Neural cell (in vitro differentiated cells): Measurements from ENCODE around the gene KCNQ2. TPM values are rescaled to one million over a fixed set of nuclear protein-coding genes. Genes with fewer than 3 reads are reported as not detected.
A peak's percentile ranks its signal among the peaks of the same experiment; 100 is the strongest.

ENCODE experiments used
- H2AFZ ChIP-seq: fragments of 200-600, 300-800 bp; sonication (generic), shearing (Covaris generic); 2 replicates; pipeline ENCODE4 v1.6.0; 2014; ENCODE audit warnings: low read depth, mild to moderate bottlenecking, antibody characterized with exemption, low read length, moderate library complexity
- H3F3A ChIP-seq: fragments of 200-600 bp; shearing (Covaris generic); 2 replicates; pipeline ENCODE4 v1.6.1; 2016; ENCODE audit warnings: mild to moderate bottlenecking, moderate library complexity, mixed read lengths, antibody characterized with exemption, low read length; ENCODE audit not compliant: insufficient read depth, poor library complexity, severe bottlenecking
- H3K27ac ChIP-seq: fragments of 200-600, 300-800 bp; sonication (generic), shearing (Covaris generic); 2 replicates; pipeline ENCODE4 v1.5.1; 2014; ENCODE audit warnings: mild to moderate bottlenecking, low read length, moderate library complexity
- H3K27me3 ChIP-seq: fragments of 300-800, 200-600 bp; sonication (generic), shearing (Covaris generic); 2 replicates; pipeline ENCODE4 v1.6.0; 2014; ENCODE audit warnings: mild to moderate bottlenecking, low read depth, low read length, moderate library complexity; ENCODE audit not compliant: insufficient read depth
- H3K36me3 ChIP-seq: fragments of 300-800, 200-600 bp; sonication (generic), shearing (Covaris generic); 2 replicates; pipeline ENCODE4 v1.5.1; 2014; ENCODE audit warnings: mild to moderate bottlenecking, antibody characterized with exemption, low read length, moderate library complexity; ENCODE audit not compliant: insufficient read depth
- H3K4me2 ChIP-seq: fragments of 300-800, 200-600 bp; sonication (generic), shearing (Covaris generic); 2 replicates; pipeline ENCODE4 v1.6.0; 2014; ENCODE audit warnings: mild to moderate bottlenecking, low read length
- H3K4me3 ChIP-seq: fragments of 300-800, 200-600 bp; sonication (generic), shearing (Covaris generic); 2 replicates; pipeline ENCODE4 v1.5.1; 2014; ENCODE audit warnings: mild to moderate bottlenecking, low read length, moderate library complexity
- H3K79me2 ChIP-seq: fragments of 200-600 bp; shearing (Covaris generic); replicated peaks from 2 replicates; pipeline ENCODE4 v1.6.0; 2014; ENCODE audit warnings: mild to moderate bottlenecking, low read length, moderate library complexity; ENCODE audit not compliant: insufficient read depth
- H3K9ac ChIP-seq: fragments of 300-800, 200-600 bp; sonication (generic), shearing (Covaris generic); 2 replicates; pipeline ENCODE4 v1.6.1; 2016; ENCODE audit warnings: mild to moderate bottlenecking, low read length, mixed read lengths
- H3K9me2 ChIP-seq: fragments of 200-600 bp; shearing (Covaris generic); 2 replicates; pipeline ENCODE4 v1.6.1; 2016; ENCODE audit warnings: mild to moderate bottlenecking, low read length, mixed read lengths; ENCODE audit not compliant: insufficient read depth
- H3K9me3 ChIP-seq: fragments of 200-600, 300-800 bp; sonication (generic), shearing (Covaris generic); 2 replicates; pipeline ENCODE4 v1.6.1; 2016; ENCODE audit warnings: mild to moderate bottlenecking, mixed run types, low read length, moderate library complexity, mixed read lengths
- H4K20me1 ChIP-seq: fragments of 200-600 bp; shearing (Covaris generic); 2 replicates; pipeline ENCODE4 v1.6.1; 2016; ENCODE audit warnings: mild to moderate bottlenecking, mixed run types; ENCODE audit not compliant: insufficient read depth
- EP300 ChIP-seq: fragments of 450-650 bp; conservative IDR thresholded peaks from 2 replicates; pipeline ENCODE4 v1.6.1; 2014; ENCODE audit warnings: antibody characterized with exemption, mild to moderate bottlenecking, moderate library complexity; ENCODE audit not compliant: poor library complexity, severe bottlenecking
- EZH2 ChIP-seq: fragments of 200-600, 300-800 bp; shearing (Covaris generic), sonication (generic); IDR thresholded peaks from 2 replicates; pipeline ENCODE4 v1.6.1; 2014; ENCODE audit warnings: antibody characterized with exemption, low read length, borderline replicate concordance, mild to moderate bottlenecking; ENCODE audit not compliant: insufficient read depth, poor library complexity, severe bottlenecking
- MXI1 ChIP-seq: fragments of 450-650 bp; conservative IDR thresholded peaks from 2 replicates; pipeline ENCODE4 v1.6.1; 2014; ENCODE audit warnings: antibody characterized with exemption, mild to moderate bottlenecking; ENCODE audit not compliant: poor library complexity, severe bottlenecking
- POLR2AphosphoS5 ChIP-seq: IDR thresholded peaks from 2 replicates; pipeline ENCODE4 v1.6.1; 2012
- RAD21 ChIP-seq: fragments of 450-650 bp; conservative IDR thresholded peaks from 2 replicates; pipeline ENCODE4 v1.6.1; 2014; ENCODE audit warnings: antibody characterized with exemption, mild to moderate bottlenecking, moderate library complexity
- SMC3 ChIP-seq: fragments of 450-650 bp; conservative IDR thresholded peaks from 2 replicates; pipeline ENCODE4 v1.6.1; 2014; ENCODE audit warnings: antibody characterized with exemption, mild to moderate bottlenecking, moderate library complexity; ENCODE audit not compliant: poor library complexity
- TAF1 ChIP-seq: IDR thresholded peaks from 2 replicates; pipeline ENCODE4 v1.6.1; 2012; ENCODE audit warnings: low read depth
- polyA plus RNA-seq: library from polyadenylated mRNA; depleted of rRNA; stranded (reverse); fragments of >200 nt; gene quantifications from 2 replicates; pipeline ENCODE4 v1.2.3, GENCODE V29; 2014
- TF ChIP-seq, protein P1 (sequence below): fragments of 450-650 bp; IDR thresholded peaks from 2 replicates; pipeline ENCODE4 v1.5.1; 2014; ENCODE audit warnings: antibody characterized with exemption, mild to moderate bottlenecking, moderate library complexity; ENCODE audit not compliant: poor library complexity, severe bottlenecking
- TF ChIP-seq, protein P2 (sequence below): IDR thresholded peaks from 2 replicates; pipeline ENCODE4 v1.6.1; 2012; ENCODE audit warnings: borderline replicate concordance

The KCNQ2 gene
- polyA plus RNA-seq, 1 donor from 2014 or later = 84.7 TPM

DNA sequence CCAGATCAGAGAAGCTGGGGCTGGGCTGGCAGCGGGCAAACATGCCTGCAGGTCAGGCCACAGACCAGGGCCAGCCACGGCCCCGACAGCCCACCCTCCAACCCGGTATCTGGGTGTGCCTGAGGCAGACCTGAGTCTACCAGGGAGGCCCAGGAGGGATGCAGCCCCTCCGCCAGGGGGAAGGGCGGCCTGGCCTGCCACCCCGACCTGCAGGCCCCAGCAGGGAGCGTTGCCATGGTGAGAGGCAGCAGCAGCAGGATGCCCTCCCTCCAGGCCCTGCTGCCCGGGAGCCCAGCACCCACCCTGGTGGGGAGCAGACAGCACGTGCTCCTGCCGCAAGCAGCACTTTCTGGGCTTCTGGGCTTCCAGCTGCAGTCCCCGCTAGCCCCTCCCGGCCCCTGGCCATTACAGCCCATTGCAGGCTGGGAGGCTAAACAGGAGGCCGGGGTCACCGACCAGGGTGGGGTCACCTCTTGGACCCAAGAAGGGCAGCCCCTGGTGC lies 30.3 kb upstream of the KCNQ2 start:
- TF ChIP-seq TAF1 (no peak), MXI1 (no peak), SMC3 (no peak), RAD21 (no peak), POLR2AphosphoS5 (no peak), EZH2 (no peak), EP300 (no peak)
- TF ChIP-seq, protein P1, sequence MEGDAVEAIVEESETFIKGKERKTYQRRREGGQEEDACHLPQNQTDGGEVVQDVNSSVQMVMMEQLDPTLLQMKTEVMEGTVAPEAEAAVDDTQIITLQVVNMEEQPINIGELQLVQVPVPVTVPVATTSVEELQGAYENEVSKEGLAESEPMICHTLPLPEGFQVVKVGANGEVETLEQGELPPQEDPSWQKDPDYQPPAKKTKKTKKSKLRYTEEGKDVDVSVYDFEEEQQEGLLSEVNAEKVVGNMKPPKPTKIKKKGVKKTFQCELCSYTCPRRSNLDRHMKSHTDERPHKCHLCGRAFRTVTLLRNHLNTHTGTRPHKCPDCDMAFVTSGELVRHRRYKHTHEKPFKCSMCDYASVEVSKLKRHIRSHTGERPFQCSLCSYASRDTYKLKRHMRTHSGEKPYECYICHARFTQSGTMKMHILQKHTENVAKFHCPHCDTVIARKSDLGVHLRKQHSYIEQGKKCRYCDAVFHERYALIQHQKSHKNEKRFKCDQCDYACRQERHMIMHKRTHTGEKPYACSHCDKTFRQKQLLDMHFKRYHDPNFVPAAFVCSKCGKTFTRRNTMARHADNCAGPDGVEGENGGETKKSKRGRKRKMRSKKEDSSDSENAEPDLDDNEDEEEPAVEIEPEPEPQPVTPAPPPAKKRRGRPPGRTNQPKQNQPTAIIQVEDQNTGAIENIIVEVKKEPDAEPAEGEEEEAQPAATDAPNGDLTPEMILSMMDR = no peak
- TF ChIP-seq, protein P2, sequence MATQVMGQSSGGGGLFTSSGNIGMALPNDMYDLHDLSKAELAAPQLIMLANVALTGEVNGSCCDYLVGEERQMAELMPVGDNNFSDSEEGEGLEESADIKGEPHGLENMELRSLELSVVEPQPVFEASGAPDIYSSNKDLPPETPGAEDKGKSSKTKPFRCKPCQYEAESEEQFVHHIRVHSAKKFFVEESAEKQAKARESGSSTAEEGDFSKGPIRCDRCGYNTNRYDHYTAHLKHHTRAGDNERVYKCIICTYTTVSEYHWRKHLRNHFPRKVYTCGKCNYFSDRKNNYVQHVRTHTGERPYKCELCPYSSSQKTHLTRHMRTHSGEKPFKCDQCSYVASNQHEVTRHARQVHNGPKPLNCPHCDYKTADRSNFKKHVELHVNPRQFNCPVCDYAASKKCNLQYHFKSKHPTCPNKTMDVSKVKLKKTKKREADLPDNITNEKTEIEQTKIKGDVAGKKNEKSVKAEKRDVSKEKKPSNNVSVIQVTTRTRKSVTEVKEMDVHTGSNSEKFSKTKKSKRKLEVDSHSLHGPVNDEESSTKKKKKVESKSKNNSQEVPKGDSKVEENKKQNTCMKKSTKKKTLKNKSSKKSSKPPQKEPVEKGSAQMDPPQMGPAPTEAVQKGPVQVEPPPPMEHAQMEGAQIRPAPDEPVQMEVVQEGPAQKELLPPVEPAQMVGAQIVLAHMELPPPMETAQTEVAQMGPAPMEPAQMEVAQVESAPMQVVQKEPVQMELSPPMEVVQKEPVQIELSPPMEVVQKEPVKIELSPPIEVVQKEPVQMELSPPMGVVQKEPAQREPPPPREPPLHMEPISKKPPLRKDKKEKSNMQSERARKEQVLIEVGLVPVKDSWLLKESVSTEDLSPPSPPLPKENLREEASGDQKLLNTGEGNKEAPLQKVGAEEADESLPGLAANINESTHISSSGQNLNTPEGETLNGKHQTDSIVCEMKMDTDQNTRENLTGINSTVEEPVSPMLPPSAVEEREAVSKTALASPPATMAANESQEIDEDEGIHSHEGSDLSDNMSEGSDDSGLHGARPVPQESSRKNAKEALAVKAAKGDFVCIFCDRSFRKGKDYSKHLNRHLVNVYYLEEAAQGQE = no peak
- Histone ChIP-seq H3K27me3 (no peaks in the 10 kb centered on the region), H3K36me3 (no peaks in the 10 kb centered on the region), H4K20me1 (no peaks in the 10 kb centered on the region), H3K9me3 (peaks cover 8% of the 10 kb centered on the region), H3K9me2 (no peaks in the 10 kb centered on the region), H3K4me3 (peak overlapping the region; percentile 55), H3K4me2 (peak overlapping the region; percentile 17), H3K9ac (peak overlapping the region; percentile 79), H3K27ac (peak overlapping the region; percentile 88), H2AFZ (no peak overlapping the region), H3K79me2 (no peaks in the 10 kb centered on the region), H3F3A (no peaks in the 10 kb centered on the region)

DNA sequence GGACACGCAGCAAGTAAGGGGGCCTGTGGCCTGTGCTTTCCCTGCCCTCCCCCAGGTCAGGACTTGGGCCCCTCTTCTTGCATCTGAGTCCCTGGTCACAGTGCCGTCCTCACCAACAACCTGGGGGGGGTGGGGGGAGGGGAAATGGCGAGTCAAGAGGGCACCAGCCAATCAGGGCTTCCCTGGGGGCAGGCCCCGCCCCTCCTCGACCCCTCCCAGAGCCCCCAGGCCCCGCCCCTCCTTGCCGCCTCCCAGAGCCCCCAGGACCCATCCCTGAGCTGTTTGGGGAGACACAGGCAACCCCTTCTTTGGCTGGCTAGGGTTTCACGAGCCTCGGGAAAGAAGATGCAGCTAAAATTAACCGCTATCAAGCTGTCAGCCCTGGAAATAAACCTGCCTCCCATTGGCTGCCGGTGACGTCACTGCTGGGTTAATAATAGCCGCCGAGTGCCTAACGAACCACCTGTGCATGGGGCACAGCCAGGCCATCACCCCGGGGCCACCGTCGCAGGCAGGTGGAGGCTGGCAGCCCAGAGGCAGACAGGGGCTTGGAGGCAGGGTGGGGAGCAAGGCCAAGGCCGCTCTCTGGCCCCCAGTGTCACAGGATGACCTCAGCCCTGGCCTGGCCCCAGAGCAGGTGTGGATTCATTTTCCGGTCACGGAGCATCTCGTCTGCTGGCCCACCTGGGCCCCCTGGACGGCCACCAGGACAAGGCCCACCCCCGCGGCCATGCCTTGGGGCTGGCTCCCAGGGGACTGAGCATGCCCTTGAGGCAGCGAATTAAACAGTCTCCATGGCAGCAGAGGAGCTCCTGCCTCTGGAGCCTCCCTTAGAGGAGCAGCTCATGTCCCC lies 29.6 kb upstream of the KCNQ2 start:
- Histone ChIP-seq H3K9me3 (peaks cover 6% of the 10 kb centered on the region), H3K27me3 (no peaks in the 10 kb centered on the region), H3K79me2 (peaks cover 3% of the 10 kb centered on the region), H3K9me2 (no peaks in the 10 kb centered on the region), H4K20me1 (no peaks in the 10 kb centered on the region), H3K36me3 (no peaks in the 10 kb centered on the region), H3K27ac (peak overlapping the region; percentile 88), H3K4me3 (peak overlapping the region; percentile 55), H3K9ac (peak overlapping the region; percentile 79), H2AFZ (no peak overlapping the region), H3F3A (no peaks in the 10 kb centered on the region), H3K4me2 (peak overlapping the region; percentile 17)
- peak; percentile 51 for TF ChIP-seq POLR2AphosphoS5
- TF ChIP-seq, protein P2 = no peak
- TF ChIP-seq EP300 = peak; percentile 10
